Fibroblast of villous mesenchyme (primary cell): Measurements from ENCODE around the gene UBC. TPM values are rescaled to one million over a fixed set of nuclear protein-coding genes. Genes with fewer than 3 reads are reported as not detected.
"Not testable (repeated sequence)": the region's sequence is repeated elsewhere in the genome, so short reads cannot be mapped to it uniquely, and the experiment has no call there.

Experiments
- DNase-seq: peaks from one replicate; pipeline ENCODE4 v3.0.0-alpha.2; 2010; ENCODE audit warnings: low read depth
- H3K4me3 ChIP-seq: 2 replicates; pipeline ENCODE4 v1.5.1; 2011; ENCODE audit warnings: low read depth, mild to moderate bottlenecking, low read length
- CTCF ChIP-seq: IDR thresholded peaks from 2 replicates; pipeline ENCODE4 v1.5.1; 2012; ENCODE audit warnings: low read depth, mild to moderate bottlenecking, low read length; ENCODE audit not compliant: insufficient read depth
- total RNA-seq: library from RNA; depleted of rRNA; stranded (reverse); fragments of >200 nt; gene quantifications from 2 replicates; pipeline ENCODE4 v1.2.3, GENCODE V29; 2012

Gene UBC
- total RNA-seq, 1 donor, result 1,520 TPM

- peak overlapping the region; percentile 27 for H3K4me3 ChIP-seq
- no peak for TF ChIP-seq CTCF
- DNase-seq, result peak; percentile 68
These were observed 5.3 kb upstream of the UBC start for GRCh38 chr12:124919521-124920352.

- not testable (repeated sequence) for DNase-seq, H3K4me3 ChIP-seq
These were observed 4.2 kb upstream of the UBC start for GRCh38 chr12:124918622-124918988.

DNA sequence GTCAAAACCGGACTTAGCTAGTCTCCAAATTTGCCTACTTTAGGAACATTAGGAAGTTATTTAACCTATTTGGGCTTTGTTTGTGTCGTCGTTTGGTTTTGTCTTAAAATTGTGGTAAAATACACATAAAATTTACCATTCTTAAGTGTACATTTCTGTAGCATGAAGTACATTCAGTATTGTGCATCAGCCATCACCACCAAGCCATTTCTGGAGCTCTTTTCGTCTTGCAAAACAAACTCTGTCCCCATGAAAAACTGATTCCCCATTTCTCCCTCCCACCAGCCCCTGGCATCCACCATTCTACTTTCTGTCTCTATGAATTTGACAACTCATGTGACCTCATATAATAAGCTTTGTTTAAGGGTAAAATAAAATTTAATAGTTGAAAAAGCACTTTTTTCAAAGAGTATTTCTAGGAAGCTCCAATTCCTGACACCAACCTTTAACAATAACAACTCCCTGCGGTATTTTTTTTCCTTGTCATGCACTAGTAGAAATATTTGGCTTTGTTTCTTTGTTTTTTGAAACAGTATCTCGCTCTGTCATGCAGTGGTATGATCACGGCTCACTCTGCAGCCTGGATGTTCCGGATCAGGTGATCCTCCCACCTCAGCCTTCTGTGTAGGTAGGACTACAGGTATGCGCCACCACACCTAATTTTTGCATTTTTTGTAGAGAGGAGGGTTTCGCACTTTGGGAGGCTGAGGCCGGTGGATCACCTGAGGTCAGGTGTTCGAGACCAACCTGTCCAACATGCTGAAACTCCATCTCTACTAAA is 3.6 kb upstream of the UBC start:
- no peak for DNase-seq
- H3K4me3 ChIP-seq, result peak overlapping the region; percentile 55
- TF ChIP-seq CTCF, result no peak

- DNase-seq, result peak; percentile 100
- TF ChIP-seq CTCF, result no peak
- H3K4me3 ChIP-seq, result peak overlapping the region; percentile 96
These were observed 2.8 kb upstream of the UBC start for GRCh38 chr12:124917135-124917840.

DNA sequence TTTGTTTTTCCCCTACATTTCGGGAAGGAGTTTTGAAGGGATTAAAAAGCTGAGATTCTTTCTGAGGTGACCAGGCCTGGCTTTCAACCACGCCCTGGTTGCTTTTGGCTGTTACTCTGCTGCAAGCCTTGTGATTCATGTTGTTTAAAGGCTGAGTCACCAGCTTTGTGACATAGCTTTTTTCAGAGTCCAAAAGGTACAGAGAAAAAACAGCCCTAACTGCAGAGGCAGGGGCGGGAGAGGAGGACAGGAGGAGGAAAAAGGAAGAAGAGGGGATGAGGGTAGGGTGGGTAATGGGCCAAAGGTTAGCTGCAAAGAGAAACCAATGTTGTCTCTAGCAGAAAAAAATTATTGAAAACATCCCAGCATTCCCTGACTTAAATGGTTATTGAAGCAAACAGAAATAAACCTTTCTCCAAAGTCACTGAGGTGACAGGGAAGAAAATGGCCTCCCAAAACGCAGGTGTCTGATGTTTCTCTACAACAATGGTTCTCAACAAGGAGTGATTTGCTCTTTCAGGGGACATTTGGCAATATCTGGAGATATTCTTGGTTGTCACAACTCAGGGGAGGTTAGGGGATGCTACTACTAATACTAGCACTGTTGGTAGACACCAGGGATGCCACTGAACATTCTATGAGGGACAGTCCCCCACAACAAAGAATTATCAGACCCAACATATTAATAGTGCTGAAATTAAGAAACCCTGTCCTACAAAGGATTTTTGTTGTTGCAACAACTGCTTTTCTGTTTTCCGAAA is 2.1 kb upstream of the UBC start:
- no peak for TF ChIP-seq CTCF
- H3K4me3 ChIP-seq, result peak overlapping the region; percentile 96
- DNase-seq, result peak; percentile 94

DNA sequence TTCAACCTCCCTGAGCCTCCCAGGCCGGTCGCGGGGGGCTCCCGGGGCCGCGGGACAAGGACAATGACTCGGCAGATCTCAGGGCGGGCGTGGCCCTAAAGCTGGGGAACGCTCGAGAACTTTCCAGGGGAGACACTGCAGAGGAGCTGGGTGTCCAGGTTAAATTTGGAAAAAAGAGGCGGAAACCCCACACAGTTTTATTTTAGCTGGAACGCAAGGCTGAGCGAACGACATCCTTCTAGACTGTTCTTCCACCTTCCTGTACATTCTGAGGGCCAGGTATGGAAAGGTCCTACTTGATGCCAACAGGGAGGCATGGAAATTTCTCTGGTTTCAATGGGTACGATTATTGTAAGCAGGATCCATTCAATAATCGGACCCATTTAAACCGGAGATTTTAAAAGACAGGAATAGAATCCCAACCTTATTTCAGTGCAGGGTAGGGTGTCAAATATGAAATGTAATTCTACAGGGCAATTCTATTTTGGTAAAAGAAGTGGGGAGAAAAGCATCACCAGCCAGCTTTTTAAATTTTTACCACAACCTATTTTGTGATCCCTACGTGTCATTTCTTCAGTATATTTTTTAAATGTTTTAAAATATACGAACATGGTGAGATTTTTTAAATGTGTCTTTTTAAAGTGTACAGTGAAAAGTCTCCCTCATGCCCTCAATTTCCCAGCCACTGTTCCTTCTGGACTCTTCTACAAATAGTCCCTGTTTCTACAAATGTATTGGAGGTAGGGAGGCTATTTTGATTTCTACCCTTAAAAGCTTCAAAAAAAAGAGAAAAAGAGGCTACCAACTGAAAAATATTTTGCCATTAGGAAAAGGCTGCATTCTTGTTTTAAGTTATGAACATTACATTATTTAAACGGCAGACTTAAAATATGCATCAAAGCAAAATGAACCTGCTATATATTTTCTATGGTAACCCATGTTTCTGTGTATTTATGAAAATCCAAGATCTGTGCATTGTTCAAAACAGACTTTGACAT is 1.1 kb upstream of the UBC start:
- DNase-seq, result peak; percentile 59
- no peak for TF ChIP-seq CTCF

More for the DNA sequence above, 1.1 kb upstream of the UBC start:
- peak overlapping the region; percentile 96 for H3K4me3 ChIP-seq
